GM15510 (cell line): Measurements from ENCODE around the gene DUSP23.
A peak's percentile ranks its signal among the peaks of the same experiment; 100 is the strongest.

Source experiments
- POLR2A ChIP-seq: IDR thresholded peaks from 3 replicates; pipeline ENCODE4 v1.6.1; 2011; ENCODE audit warnings: borderline replicate concordance; ENCODE audit not compliant: insufficient read length; ENCODE audit errors: extremely low read depth

DUSP23 gene

DNA sequence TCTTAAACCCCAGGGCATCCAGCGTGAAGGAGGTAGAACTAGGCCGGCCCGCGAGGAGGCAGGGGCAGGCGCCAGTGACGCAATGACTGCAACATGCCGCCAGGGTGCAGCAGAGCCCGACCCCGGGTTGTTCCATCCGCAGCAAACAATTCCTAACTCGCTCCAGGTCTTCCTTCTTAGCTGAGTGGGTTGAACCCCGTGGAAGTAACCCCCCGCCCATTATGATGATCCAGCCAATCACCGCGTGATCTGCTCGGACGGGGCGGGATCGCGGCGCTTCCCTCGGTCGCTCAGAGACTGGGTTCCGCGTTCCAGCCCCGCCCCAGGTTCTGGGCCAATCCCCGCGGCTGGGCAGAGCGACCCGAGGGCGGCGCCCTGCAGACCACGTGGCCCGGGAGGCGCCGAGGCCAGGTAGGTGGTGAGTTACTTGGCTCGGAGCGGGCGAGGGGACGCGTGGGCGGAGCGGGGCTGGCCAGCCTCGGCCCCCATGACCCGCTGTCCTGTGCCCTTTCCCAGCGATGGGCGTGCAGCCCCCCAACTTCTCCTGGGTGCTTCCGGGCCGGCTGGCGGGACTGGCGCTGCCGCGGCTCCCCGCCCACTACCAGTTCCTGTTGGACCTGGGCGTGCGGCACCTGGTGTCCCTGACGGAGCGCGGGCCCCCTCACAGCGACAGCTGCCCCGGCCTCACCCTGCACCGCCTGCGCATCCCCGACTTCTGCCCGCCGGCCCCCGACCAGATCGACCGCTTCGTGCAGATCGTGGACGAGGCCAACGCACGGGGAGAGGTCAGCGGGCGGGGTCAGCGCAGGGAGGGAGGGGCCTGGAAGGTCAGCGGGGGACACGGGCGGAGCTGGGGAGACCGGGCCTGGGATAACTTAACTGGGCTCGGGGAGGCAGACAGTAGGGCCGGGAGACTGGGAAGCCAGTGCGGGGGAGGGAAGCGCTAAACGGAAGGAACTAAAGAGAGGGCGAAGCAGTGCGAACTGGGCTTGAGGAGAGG lies at the start of gene DUSP23:
Gene DUSP23, plus strand, starts transcription at position 380 of the 1,000 bp plus-strand sequence. Its CDS starts 139 bp downstream, at position 519.
- peak; percentile 49 for TF ChIP-seq POLR2A

DNA sequence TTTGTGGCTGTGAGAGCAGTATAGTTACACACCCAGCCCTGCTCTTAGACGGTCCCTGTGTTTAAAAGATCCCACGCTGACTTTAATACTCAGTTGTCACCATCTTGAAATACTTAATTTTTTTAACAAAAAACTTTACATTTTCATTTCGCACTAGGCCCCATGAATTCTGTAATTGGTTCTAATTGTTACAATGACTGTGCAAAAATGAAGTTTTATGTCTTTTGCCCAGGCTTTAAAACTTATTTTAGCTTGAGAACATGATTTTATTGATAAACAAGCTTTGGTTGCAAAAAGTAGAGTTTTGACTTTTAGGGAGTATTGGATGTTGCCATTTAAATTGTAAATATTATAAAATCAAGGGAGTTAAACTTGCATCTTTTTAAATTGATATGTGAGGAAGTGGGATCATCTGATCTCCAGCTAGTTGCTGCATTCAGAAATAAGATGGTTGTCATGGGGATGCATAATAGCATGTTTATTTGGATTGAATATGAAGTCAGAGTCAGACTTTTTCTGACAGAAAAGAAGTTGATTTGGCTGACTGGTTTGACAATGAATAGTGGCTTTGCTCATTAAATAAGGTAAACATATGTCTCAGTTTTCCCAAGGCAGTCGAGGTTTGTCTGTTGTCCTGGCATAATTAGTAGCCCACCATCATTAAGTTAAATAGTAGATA lies 43.4 kb upstream of the DUSP23 start:
- TF ChIP-seq POLR2A = no peak

DNA sequence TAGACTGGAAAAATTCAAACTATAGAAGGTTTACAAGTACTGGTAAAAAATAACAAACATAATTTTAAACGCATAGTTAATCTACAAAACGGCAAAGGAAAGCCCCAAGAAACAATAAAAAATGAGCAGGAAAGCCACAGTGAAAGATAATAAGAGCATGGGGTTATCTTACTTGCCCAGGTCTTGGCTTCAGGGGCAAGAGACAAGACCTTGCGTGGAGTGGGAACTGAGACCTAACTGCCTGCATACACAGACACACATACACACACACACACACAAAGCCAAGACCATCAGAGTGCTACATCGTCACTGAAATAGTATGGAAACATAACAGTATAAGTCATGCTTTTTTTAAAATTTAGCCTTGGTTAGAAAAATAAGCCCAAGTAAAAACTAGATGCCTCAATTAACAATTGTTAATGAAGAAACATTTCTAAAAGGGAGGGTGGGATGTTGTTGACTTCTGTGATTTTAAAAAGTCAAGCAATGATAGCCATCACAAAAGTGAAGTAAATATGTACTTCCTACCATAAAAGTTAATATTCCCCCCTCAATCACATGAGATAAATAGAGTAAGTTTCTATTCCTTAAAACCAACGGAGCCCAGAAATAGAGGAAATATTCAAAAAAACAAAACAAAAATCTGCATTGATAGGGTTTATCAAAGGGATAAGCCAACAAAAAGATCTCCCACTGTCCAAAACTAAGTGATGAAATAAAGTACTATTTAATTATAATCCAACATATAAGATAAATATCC lies 36.9 kb upstream of the DUSP23 start:
- no peak for TF ChIP-seq POLR2A

DNA sequence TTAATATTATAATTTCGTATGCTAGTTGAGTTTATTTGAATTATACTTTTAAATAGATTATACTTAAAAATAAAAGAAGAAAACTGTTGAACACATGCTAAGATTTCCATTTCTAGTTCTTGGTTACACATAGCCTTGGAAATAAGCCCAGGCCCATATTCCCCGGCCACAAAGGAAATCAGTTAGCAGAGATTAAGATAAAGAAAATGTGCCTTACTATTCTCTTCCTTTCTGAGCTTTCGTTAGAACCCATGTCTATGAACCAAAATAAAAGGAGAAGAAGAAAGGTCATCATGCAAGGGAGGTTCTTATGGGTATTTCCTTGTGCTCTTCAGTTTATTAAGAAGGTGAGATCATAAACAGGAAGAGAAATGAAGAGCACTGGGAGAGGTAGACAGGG lies 34.1 kb upstream of the DUSP23 start:
- TF ChIP-seq POLR2A = no peak

DNA sequence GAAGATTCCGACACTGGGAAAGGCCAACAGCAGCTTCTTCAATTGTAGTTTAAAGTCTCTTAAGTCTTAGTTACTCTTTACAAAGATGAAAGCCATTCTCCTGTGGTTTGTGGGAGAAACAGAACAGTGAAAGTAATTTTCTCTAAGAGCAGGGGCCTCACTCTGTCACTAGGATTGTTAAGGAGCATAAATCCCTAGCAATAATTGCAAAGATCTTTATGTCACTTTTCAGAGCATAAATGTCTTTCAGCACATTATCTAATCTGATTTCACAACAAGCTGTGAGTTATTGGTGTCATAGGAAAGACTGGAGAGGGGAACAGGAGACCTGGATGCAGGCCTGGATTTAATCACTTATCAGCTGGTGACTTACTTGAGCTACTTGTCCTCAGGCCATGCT lies 32.4 kb upstream of the DUSP23 start:
- no peak for TF ChIP-seq POLR2A

DNA sequence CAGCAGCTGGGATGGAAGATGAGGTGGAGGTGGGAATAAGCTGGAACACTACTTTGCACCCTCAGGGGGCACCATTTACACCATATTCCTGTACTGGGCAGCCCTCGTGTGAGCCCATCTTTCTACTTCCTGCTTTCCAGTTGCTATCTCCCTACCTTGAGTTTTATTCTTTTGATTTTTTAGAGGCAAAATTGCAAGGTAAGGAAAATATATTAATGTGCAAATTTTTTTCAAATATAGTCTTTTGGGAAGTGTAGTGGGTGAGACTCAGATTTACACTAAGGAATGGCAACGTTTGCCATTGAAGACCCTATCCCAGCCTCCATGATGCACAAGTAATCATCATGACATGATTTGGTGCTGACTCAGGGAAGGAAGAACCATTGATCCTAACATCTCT lies 31.1 kb upstream of the DUSP23 start:
- TF ChIP-seq POLR2A = no peak

DNA sequence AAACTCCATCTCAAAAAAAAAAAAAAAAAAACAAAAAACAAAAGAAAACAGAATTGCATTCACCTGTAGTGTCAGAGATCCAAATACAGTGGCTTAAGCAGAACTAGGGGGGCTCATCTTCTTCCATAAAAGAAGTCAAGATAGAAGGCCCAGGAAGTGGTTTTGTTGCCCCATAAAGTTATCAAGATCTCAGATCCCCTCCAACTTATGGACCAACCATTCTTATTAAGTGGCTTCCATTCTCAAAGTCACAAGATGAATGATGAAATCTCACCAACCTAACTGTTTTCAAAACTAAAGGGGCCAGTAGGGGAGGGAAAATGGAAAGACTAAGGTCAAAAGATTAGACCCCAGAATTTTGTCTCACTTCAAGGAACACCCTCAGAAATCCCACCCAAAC lies 30.1 kb upstream of the DUSP23 start:
- TF ChIP-seq POLR2A = no peak

DNA sequence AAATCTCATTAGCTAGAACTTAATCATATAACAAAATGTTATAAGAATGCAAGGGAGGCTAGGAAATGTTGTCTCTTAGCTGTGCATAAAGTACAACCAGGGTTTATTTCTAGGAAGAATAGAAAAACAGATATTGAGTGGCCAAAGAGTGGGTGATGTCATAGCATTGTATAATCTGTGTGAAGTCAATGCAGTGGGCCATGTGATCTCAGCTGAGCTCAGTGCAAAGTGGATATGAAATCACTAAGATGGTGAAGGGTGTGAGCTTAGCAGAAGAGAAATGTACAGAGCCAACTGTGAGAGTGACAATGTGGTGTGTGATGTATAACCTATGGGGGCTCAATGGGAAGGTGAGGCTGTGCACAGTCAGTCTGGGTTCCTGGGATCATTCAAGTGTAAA lies 29.7 kb upstream of the DUSP23 start:
- no peak for TF ChIP-seq POLR2A

DNA sequence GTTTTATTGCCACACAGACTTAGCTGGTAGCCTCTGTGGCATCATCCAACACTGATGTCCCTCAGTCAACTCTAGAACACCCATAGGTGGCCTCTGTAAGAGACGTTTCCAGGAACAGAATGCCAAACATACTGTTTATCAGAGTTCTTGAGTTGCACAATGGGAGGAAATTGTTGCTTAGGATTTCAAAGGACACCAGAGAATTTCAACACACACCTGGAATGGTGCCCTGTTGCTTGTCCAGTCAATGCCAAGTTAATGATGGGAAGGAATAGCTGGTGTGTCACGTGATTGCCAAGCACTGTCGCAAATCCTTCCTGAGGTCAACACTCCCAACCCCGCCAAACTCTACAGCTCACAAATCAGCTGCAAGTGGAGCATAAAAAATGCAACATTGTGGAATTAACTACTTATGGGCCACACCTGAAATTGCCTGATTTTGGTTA lies 28.6 kb upstream of the DUSP23 start:
- no peak for TF ChIP-seq POLR2A

DNA sequence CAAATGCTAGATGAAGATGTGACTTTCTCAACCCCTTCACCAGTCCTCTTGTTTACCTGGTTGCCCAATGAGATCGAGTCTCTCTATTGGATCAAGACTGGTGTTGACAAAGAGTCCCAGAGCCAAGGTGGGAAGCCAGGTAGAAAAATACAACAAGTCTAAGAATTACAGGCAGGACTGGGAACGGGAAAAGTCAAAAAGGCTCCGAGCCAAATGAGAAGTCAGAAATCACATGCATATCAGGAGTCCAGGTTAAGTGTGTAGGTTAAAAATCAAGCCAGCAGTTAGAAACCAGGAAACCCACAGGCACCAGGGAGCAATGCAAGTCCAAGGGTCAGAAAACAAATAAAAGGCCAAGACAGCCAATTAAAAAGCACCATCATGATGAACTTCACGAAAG lies 27.4 kb upstream of the DUSP23 start:
- TF ChIP-seq POLR2A = no peak

DNA sequence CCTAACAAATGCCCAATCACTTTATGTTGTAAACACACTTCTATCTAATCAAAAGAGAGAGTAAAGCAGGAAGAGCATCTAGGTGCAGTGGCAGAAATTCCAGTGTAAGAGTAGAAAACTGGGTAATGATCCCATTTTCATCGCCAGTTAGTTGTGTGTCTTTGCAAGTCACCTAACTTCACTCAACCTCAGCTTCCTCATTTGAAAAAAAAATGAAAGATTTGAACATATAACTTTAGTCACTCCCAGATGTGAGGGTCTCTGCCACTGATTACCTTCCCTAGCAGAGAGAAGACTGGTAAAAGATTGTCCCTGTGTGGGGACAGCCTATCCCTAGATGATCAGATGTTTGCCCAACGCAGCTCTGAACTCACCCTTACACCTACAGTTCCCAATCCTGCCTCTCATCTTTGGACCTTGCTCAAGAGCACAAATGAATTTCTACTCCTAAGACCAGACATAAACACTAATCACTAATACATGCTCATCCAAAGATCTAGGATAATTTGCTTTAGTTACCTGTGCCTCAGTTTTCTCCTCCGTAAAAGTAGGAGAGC lies 25.2 kb upstream of the DUSP23 start:
- TF ChIP-seq POLR2A = no peak

DNA sequence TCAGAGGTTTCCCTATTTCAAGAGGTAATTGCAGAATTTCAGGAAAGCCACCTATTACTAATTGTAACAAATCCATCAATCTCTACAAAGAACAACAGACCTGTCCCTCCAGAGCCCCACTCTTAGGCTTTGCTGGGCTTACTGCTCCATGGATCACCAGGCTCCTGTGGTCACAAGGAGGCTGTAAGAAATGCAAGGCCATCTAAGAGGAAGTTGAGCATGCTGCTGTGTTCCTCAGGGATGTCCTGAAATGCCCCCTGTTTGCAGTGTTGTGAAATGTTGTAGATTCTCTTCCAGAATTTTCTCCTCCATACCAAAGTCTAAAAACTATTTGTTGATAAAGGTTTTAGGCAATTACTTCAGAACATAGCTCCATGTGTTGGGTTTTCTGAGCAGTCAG lies 24.4 kb upstream of the DUSP23 start:
- no peak for TF ChIP-seq POLR2A

DNA sequence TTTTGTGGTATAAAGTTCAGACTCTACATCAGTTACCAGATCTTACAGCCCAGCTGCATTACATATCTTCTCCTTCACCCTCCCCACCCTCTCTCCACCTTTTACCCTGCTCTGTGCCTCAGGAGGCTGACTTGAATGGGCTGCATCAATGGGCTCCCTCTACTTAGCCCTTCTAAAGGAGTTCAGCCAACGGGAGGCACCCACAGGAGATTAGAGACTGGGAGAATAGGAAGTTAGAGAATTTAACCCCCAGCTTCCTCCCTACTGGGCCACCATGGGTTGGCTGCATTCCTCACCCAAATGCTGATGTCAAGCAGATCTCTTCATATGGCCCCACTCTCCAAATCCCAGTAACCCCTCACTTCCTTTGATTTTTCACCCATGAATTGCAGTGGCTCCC lies 17.1 kb upstream of the DUSP23 start:
- TF ChIP-seq POLR2A = no peak

DNA sequence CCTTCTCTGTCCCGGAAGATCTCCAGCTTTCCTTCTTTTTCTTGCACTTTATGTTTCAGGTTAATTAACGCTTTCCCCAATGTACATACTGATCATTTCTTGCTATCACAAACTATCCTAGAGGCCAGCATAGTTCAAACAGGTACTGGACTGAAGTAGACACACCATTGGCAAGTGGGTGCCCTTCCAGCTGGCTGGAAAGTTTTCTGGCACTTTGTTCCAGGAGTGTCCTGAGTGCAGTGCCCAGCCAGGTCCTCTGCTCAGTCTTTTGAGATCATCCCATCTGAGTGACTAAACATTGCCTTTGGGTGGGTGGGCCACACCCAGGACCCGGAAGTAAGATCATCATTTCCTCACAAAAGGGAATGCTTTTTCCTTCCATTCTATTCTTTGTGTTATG lies 15.0 kb upstream of the DUSP23 start:
- no peak for TF ChIP-seq POLR2A
